GM21367 (cell line): ENCODE measurements around the gene GLG1.

Experiments used
- ATAC-seq: cut with Tn5 transposase; IDR thresholded peaks from one replicate; pipeline ENCODE4 v1.9.1; 2021; ENCODE audit not compliant: unreplicated experiment

Gene GLG1

DNA sequence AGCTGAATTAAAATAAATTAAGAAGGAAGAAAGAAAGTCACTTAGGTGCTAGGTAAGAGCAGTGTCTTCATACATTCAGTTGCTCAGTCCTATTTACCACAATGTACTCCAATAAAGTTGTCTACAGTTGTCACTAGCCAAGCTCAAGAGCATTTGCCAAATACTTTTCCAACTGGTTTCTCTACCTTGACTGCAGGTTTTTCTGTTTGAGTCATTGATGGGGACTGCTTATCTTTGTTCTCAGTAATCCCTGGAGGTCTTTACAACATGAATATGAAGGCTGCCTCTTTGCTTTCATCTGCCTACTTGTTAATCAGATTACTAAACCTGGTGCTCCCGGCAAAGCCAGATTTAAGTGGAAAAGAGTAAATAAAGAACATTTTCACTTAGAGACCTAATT is 121.0 kb downstream of the GLG1 start:
- ATAC-seq = no peak

DNA sequence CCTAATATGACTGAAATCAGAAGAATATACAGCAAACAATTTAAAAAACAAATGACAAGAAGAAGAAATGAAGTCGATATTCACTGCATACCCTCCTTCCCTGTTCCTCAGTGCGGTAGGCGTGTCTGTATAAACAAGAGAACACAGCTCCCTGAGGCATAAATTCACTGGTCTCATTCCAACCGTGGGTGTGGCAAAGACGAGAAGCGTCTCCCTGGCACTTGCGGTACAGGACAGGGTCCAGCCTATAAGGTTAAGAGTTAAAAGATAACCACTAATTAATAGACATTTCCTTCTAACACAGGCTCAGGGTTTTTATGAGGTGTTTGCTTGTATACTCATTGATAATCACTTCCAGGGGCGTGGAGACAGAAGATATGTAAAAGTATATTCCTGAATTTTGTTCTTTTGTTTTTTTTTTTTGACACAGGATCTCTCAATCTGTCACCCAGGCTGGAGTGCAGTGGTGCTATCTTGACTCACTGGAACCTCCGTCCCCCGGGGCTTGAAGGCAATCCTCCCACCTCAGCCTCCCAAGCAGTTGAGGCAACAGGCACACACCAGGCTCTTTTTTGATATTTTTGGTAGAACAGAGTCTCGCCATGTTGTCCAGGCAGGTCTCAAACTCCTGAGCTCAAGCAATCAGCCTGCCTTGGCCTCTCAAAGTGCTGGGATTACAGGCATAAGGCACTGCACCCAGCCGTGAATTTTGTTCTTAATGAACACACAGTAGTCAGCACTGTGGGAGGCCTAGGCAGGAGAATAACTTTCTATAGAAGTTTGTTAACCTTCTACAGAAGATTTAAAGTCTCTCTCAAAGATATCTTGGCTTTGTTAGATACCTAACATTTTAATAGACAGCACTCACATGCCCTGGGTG is 126.5 kb downstream of the GLG1 start:
- ATAC-seq = no peak

DNA sequence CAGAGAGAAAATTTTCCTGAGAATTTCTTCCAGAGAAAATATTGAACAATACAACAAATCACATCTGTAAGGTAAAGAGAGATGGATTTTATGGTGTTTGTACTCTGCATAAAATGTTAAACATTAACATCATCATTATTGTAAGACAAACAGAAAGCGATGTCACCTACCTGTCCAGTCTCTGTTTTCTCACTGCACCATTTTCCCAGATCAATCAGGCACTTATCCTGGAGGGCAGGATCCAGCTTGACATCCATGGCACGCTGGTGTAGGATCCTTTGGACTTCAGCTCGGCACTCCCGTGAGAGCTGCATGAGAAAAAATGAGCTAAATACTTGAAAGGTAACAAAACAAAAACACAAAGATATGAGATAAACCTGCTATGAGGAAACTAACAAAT is 129.7 kb downstream of the GLG1 start:
- no peak for ATAC-seq

DNA sequence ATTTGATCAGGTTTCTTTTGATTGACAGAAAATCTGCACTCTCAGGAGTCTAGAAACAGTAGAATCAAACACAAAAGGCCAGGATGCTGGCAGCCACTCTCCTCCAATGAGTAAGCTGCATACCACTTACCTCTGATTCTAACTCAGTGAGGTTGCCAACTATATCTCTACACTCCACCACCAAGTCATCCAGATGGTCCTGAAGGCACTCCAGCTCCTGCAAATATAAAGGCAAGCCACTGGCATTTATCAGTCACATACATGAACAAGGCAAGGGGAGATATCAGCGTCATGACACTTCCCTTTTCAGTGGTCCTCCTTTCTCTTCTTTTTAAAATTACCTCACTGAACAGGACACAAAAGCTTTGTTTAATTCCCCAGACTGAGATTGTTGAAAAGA is 132.5 kb downstream of the GLG1 start:
- no peak for ATAC-seq

- no peak for ATAC-seq
These were observed 134.4 kb downstream of the GLG1 start for GRCh38 chr16:74472540-74472939.

DNA sequence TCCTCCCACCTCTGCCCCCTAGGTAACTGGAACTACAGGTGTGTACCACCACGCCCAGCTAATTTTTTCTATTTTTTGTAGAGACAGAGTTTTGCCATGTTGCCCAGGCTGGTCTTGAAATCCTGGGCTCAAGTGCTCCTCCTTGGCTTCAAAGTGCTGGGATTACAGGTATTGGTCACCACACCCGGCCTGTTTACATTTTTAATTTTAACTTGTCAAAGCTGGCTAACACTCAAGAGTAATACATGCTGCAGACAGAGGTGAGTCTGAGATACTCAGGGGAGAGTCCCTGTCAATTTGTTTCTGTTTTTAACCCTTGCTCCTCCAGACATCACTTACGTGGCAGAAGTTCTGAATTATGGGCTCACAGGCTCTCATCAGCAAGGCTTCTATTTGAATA is 134.9 kb downstream of the GLG1 start:
- ATAC-seq = no peak

GRCh38 chr16:74469946-74470478 is 136.9 kb downstream of the GLG1 start:
- no peak for ATAC-seq

- ATAC-seq = no peak
These were observed 137.9 kb downstream of the GLG1 start for GRCh38 chr16:74468807-74469525.

GRCh38 chr16:74466872-74467271 is 140.0 kb downstream of the GLG1 start:
- ATAC-seq = peak; percentile 59

GRCh38 chr16:74465851-74466685 is 140.8 kb downstream of the GLG1 start:
- ATAC-seq = no peak

DNA sequence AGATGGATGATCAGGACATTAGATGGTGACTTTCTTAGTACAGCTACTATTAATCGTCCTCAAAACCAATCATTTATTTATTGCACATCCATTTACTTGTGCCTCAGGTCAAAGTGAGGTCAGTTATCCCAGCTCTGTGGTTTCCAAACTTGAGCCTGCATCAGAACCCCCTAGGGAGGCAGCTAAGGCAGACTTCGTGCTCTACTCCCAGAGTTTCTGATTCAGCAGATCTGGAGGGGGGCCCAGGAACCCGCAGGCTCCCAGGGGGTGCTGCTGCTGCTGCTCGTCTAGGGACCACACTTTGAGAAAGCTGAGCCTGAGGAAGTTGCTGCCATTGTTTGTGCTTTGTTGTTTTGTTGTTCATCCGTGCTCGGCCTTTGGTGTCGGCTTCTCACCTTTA is 141.6 kb downstream of the GLG1 start:
- no peak for ATAC-seq

- no peak for ATAC-seq
These were observed 143.0 kb downstream of the GLG1 start for GRCh38 chr16:74463888-74464287.

GRCh38 chr16:74462361-74462760 is 144.6 kb downstream of the GLG1 start:
- no peak for ATAC-seq

- no peak for ATAC-seq
These were observed 145.1 kb downstream of the GLG1 start for GRCh38 chr16:74461826-74462225.

GRCh38 chr16:74460542-74460941 is 146.4 kb downstream of the GLG1 start:
- ATAC-seq = no peak

DNA sequence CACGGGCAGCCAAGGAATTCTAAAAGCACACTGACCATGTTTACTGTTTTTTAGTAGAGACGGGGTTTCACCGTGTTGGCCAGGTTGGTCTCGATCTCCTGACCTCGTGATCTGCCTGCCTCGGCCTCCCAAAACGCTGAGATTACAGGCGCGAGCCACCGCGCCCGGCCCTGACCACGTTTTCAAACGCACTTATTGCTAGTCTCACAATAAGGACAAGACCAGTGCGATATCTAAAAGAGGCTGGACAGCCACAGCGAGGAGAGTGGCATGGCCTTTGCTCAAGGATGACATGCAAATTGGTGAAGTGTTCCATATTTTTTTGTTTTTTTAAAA is 150.7 kb downstream of the GLG1 start:
- no peak for ATAC-seq

DNA sequence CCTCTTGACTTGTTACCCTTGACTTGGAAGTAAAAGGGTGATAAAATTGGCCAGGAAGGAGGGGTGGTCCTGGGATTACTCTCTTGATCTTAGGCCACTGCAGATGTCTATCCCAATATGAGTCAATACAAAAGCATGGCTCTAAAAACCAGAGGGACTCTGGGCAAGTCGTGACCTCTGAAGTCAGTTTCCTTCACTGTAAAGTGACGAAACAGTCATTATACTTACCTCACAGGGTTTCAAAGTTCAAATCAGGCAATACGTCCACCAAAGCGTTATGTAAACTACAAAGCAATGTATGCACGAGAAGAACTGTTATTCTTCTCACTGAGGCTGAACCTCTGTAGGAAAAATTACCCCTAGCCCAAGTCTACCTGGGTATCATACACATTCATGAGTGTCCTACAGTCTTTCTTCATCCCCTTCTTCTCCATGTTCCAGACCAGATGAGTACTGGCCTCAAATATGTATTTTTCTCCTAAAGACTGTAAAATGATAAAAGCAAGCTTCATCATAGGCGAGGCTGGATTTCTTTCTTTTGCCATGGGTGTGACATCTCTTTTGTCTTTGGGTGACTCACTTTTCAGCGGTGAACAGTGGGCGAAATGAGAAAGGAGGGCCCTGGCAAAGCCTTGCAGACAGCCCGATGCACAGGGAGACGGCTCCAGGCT is 151.2 kb downstream of the GLG1 start:
- ATAC-seq = no peak

DNA sequence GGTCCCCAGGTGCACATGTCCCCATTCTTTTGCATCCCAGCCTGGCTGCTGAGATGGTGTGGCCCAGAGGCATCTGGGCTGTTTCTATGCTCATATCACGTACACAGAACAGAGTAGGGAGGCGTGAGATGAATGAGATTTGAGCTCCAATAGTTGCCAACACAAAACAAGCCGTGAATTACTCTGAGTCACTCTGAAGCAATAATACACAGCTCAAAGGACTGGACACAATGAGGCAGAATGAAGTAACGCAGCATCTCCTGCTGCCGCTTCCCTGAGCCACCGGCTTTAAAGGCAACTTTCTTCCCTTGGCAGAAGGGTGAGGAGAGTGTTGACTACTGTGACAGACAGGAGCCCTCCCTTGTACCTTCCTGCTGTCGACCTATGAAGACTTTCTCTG is 151.7 kb downstream of the GLG1 start:
- ATAC-seq = no peak

DNA sequence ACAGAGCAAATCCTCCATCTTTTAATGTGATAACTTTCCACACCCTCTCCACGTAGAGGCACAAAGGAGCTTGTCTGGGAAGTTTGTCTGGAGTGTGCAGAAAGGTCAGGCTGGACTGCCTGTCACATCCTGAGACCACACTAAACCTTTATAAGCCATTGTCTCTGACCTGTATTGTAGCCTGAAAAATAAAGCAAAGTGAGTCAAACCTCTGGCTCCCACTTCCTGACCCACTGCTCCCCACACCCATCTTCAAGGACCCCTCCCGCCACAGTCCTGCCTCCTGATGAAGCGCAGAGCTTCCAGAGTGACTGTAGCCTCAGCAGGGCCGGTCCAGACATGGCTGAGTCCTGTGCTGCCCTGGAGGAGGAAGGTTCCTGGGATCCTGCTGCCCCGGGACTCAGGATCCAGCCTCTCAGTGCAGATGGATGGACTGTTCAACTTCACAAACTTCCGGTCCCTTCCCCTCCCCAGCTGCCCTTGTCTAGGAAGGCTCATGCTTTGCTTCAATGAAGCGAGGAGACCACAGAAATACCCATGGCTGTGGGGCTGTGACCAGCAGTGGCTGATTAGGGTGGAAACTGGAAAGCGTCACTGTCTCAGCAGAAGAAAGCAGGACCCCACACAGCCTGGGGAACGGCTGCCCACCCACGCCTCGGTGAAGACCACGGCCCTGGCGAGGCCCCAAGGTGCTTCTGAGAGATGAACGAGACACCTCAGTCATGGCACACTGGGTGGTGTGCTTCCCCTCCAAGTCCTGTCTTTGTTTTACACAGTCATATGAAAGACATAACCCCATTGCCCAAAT is 154.8 kb downstream of the GLG1 start:
- ATAC-seq = peak; percentile 82
